HepG2 (cell line): ENCODE data around the gene AGAP1. TPM values are rescaled to one million over a fixed set of nuclear protein-coding genes. Genes with fewer than 3 reads are reported as not detected.

ENCODE experiments used
- ATAC-seq: fragments of 200-7000 bp; cut with Tn5 transposase; 3 replicates; pipeline ENCODE4 v1.9.1; 2020; ENCODE audit warnings: mild to moderate bottlenecking, moderate library complexity
- BruUV-seq: library from RNA; stranded (reverse); fragments of 400-500 nt; replicated peaks from 2 replicates; lab custom pipeline; 2021; lab: Mats Ljungman, UMichigan
- CTCF ChIA-PET: fragments of 300-600 bp; formaldehyde crosslinking; extraction: SDS; loops from one replicate; lab custom pipeline; 2021; ENCODE audit warnings: low total read pairs, inconsistent platforms, low intra/inter-chr PET ratio; lab: Yijun Ruan, JAX
- POLR2A ChIA-PET: fragments of 350-600 bp; sonication (Branson Sonifier 250); formaldehyde crosslinking; loops from one replicate; lab custom pipeline; 2020; ENCODE audit warnings: antibody characterized with exemption, inconsistent platforms; lab: Yijun Ruan, JAX
- DNase-seq: peaks from one replicate; pipeline ENCODE4 v3.0.0-alpha.2; 2015; ENCODE audit warnings: low spot score
- FAIRE-seq: peaks from 3 replicates; lab custom pipeline; 2011; peaks lifted over from hg19 to GRCh38; lab: Jason Lieb, UNC
- H2AFZ ChIP-seq: one replicate; pipeline ENCODE4 v1.6.1; 2011; ENCODE audit warnings: low read length, inconsistent platforms
- H3K27ac ChIP-seq: fragments of 300-600 bp; 3 replicates; pipeline ENCODE4 v1.8.0; 2011; ENCODE audit warnings: mixed run types, mild to moderate bottlenecking, mixed read lengths, low read length, inconsistent platforms; ENCODE audit not compliant: insufficient read depth; ENCODE audit errors: extremely low read length
- H3K27me3 ChIP-seq, 2 experiments: fragments of 200-600 bp in 1 of 2; 2 replicates in 1 of 2; 3 replicates in 1 of 2; pipeline versions ENCODE4 v1.6.0 to v1.8.0; 2011; ENCODE audit warnings: low read length in 2 of 2, mild to moderate bottlenecking in 2 of 2, moderate library complexity in 2 of 2, inconsistent platforms in 1 of 2; ENCODE audit not compliant: insufficient read depth in 2 of 2, control insufficient read depth in 1 of 2
- H3K36me3 ChIP-seq, 2 experiments: fragments of 200-600 bp in 1 of 2; replicated peaks in 1 of 2; 2 replicates in 1 of 2; 3 replicates in 1 of 2; pipeline versions ENCODE4 v1.5.1 to v1.8.0; 2011; ENCODE audit warnings: low read length in 2 of 2, inconsistent platforms in 1 of 2; ENCODE audit not compliant: insufficient read depth in 2 of 2, control insufficient read depth in 1 of 2
- H3K4me1 ChIP-seq: 2 replicates; pipeline ENCODE4 v1.5.1; 2012; ENCODE audit warnings: low read length, inconsistent platforms; ENCODE audit not compliant: insufficient read depth
- H3K4me2 ChIP-seq: 2 replicates; pipeline ENCODE4 v1.6.0; 2011; ENCODE audit warnings: low read depth, low read length, inconsistent platforms
- H3K4me3 ChIP-seq, 3 experiments: fragments of 200-600 bp in 1 of 3; sonication (generic), shearing (Covaris generic) in 1 of 3; replicated peaks in 1 of 3; 2 replicates each; pipeline ENCODE4 v1.5.1; 2011 to 2016; ENCODE audit warnings: low read length in 3 of 3, inconsistent platforms in 2 of 3, low read depth in 2 of 3, mild to moderate bottlenecking in 2 of 3, control low read depth in 1 of 3, mixed read lengths in 1 of 3; ENCODE audit not compliant: insufficient read depth in 1 of 3
- H3K79me2 ChIP-seq: one replicate; pipeline ENCODE4 v1.6.1; 2011; ENCODE audit warnings: low read length, inconsistent platforms; ENCODE audit not compliant: insufficient read depth
- H3K9ac ChIP-seq: 2 replicates; pipeline ENCODE4 v1.6.0; 2011; ENCODE audit warnings: mild to moderate bottlenecking, low read depth, low read length, inconsistent platforms; ENCODE audit not compliant: insufficient read depth
- H3K9me3 ChIP-seq: 2 replicates; pipeline ENCODE4 v1.5.1; 2012; ENCODE audit warnings: mild to moderate bottlenecking, low read length
- H4K20me1 ChIP-seq: 2 replicates; pipeline ENCODE4 v1.6.0; 2011; ENCODE audit warnings: inconsistent platforms, mild to moderate bottlenecking, low read length, moderate library complexity; ENCODE audit not compliant: insufficient read depth
- BRD4 ChIP-seq: sonication (generic); formaldehyde crosslinking; IDR thresholded peaks from 2 replicates; pipeline ENCODE4 v1.4.0; 2020; ENCODE audit warnings: missing genetic modification reagents
- HNF4A ChIP-seq: sonication (generic); formaldehyde crosslinking; IDR thresholded peaks from 2 replicates; pipeline ENCODE4 v1.4.0; 2020; ENCODE audit warnings: missing genetic modification reagents
- ZNF546 ChIP-seq: sonication (generic); formaldehyde crosslinking; conservative IDR thresholded peaks from 2 replicates; pipeline ENCODE4 v1.8.1; 2023; ENCODE audit warnings: mild to moderate bottlenecking, missing genetic modification reagents
- ZNF704 ChIP-seq: sonication (generic); formaldehyde crosslinking; IDR thresholded peaks from 2 replicates; pipeline ENCODE4 v1.8.1; 2023; ENCODE audit warnings: mild to moderate bottlenecking, inconsistent platforms, moderate library complexity, missing genetic modification reagents, borderline replicate concordance
- WGBS: methylation state at CpG from one replicate; pipeline ENCODE4 v1.1.6; 2017; ENCODE audit warnings: low lambda C conversion rate; 5-methylcytosine and 5-hydroxymethylcytosine counted together
- in situ Hi-C: cut with HindIII; loops from 2 replicates; pipeline ENCODE4 v1.10.0; 2017; ENCODE audit warnings: low pct_unique_long_range_greater_than_20kb; ENCODE audit not compliant: extremely low pct_ligation_motif_present
- intact Hi-C: fragments of 100-400 bp; cut with micrococcal nuclease; formaldehyde crosslinking; loops from one replicate; pipeline ENCODE4 v1.10.0; 2022; ENCODE audit not compliant: unreplicated experiment
- polyA plus RNA-seq, 8 experiments: library from polyadenylated mRNA; depleted of rRNA in 3 of 8; stranded (reverse) in 7 of 8; unstranded in 1 of 8; fragments of >200 nt; fragmentation: Illumina TruSeq in 4 of 8; extraction: Trizol in 4 of 8; gene quantifications; 2 replicates each; pipeline versions ENCODE4 v1.2.1 to v1.2.3, GENCODE V29; 2011 to 2016; ENCODE audit warnings: low read depth in 4 of 8, missing spikeins in 1 of 8, mixed read lengths in 1 of 8; ENCODE audit not compliant: insufficient read depth in 1 of 8
- total RNA-seq, 5 experiments: library from RNA; depleted of rRNA; stranded (reverse); fragments of >200 nt; fragmentation: Illumina TruSeq; extraction: Trizol; gene quantifications; 2 replicates each; pipeline ENCODE4 v1.2.3, GENCODE V29; 2016; ENCODE audit warnings: low read depth in 1 of 5

Gene AGAP1
- total and polyA plus RNA-seq, 2 of the 13 experiments (the other 11 are each of a cell fraction or from before 2014, with no cell fraction given) = 21.2 to 32.7 TPM

DNA sequence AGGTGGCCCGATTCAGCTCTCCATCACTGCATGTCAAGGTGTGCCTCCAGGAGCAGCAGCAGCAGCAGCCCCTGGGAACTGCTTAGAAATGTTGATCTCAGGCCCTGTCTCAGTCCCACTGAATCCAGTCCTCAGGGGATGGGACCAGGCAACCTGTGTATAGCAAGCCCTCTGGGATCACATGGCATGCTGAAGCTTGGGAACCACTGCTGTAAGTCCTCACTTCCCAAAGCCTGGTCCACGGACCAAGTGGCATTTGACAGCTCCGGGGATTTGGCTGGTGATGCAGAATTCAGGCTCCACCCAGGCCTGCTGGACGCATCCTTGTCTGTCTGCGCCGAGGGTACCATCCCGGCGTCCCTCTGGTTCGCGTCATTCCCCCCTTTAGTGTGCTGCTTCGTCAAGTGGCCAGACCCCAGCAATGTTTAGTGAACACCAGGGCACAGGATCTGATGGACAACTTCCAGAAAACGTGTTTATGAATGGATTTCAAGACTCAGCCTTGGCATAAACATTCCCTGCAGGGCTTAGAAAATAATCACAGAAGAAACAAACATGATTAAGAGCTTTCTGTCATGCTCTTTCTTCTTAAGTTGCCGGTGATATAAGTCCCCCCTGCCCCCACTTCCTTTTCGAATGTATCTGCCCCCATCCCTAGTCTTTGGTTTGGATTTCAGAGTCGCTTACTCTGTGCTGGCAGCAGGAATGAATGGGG lies 440.4 kb downstream of the AGAP1 start:
- intact Hi-C loops = no loop called here
- DNase-seq (no peak), FAIRE-seq (no peak), ATAC-seq (no peak)
- H3K9ac ChIP-seq = no peak overlapping the region
- no TSS peak for BruUV-seq
- ChIA-PET CTCF (no interaction called here), POLR2A (no interaction called here)
- TF ChIP-seq BRD4 (no peak), ZNF546 (CRISPR knock-in tag) (no peak), ZNF704 (no peak)
- H3K27me3 ChIP-seq = no peaks in the 10 kb centered on the region
- no peaks in the 10 kb centered on the region for H3K79me2 ChIP-seq
- peaks cover 8% of the 10 kb centered on the region; the same call in 1 of the 2 replicates for H3K4me1 ChIP-seq
- in situ Hi-C loops = no loop called here
- no peaks in the 10 kb centered on the region for H3K9me3 ChIP-seq
- H3K4me3 ChIP-seq = no peak overlapping the region
- H2AFZ ChIP-seq = no peak overlapping the region
- peaks cover 15 to 50% of the 10 kb centered on the region in 2 experiments for H3K36me3 ChIP-seq
- H3K27ac ChIP-seq = no peak overlapping the region
- no peaks in the 10 kb centered on the region for H4K20me1 ChIP-seq
- H3K4me2 ChIP-seq = no peak overlapping the region
- WGBS = 94% methylated on average over 15 of the region's 15 CpGs

DNA sequence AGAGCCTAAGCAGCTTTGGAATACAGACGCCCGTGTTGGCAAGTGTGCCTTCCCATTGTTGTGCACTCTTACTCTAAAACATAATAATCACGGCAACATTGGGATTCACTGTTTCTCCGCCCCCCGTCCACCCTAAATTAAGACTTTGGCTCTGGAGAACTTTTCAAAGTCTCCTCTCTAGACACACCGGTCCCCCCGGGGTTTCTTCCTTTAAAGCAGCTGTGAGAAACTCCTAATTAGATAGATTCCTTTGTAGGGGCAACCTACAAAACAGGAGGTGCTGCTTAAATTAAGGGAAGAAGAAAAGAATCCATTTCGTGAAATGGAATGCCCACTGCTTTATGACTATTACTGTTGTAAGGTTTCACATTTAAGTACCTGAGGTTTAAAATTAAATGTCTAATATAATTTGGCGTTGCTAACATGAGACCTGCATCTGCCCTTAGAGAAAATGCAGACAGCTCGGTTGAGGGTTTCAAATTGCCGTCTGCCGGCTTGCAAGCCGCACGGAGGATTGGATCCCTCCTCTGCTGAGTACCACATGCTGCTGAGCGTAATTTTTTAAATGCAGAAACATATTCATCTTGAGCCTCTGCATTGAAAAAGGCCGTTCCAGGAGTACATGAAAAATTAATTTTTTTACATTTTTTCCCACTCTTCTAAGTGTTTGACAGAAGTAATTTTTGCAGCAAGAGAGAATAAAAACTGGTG lies 441.1 kb downstream of the AGAP1 start:
- ChIA-PET POLR2A (no interaction called here), CTCF (interaction anchor here (2.0 kb wide), 1 partner anchor 246 kb away, joined by 18 read pairs; no protein-coding TSS in a partner anchor)
- in situ Hi-C loops = no loop called here
- H4K20me1 ChIP-seq = no peaks in the 10 kb centered on the region
- WGBS = 98% methylated on average over 16 of the region's 16 CpGs
- no peak for TF ChIP-seq HNF4A (CRISPR knock-in tag)
- H3K79me2 ChIP-seq = no peaks in the 10 kb centered on the region
- BruUV-seq = no TSS peak
- peaks cover 15 to 57% of the 10 kb centered on the region in 2 experiments for H3K36me3 ChIP-seq
- intact Hi-C loops = no loop called here
- no peak overlapping the region for H2AFZ ChIP-seq
- FAIRE-seq (no peak), DNase-seq (no peak), ATAC-seq (no peak)
- H3K4me3 ChIP-seq = no peak overlapping the region
- no peak overlapping the region for H3K9ac ChIP-seq
- H3K9me3 ChIP-seq = no peaks in the 10 kb centered on the region
- H3K4me2 ChIP-seq = no peak overlapping the region
- no peak overlapping the region for H3K27ac ChIP-seq
- peaks cover 8% of the 10 kb centered on the region; the same call in 1 of the 2 replicates for H3K4me1 ChIP-seq
- no peaks in the 10 kb centered on the region for H3K27me3 ChIP-seq
